Lower leg skin (tissue), 4 donors: ENCODE results near the gene IFT27. TPM values are rescaled to one million over a fixed set of nuclear protein-coding genes. Genes with fewer than 3 reads are reported as not detected.

ENCODE experiments used
- DNase-seq, 2 donors: peaks; one replicate each; pipeline ENCODE4 v3.0.0-alpha.2; 2019; ENCODE audit warnings: low spot score in 2 of 2
- H3K4me3 ChIP-seq: fragments of 200-600 bp; sonication (generic); 2 replicates; pipeline ENCODE4 v1.5.1; 2017; ENCODE audit warnings: mild to moderate bottlenecking, low read depth; ENCODE audit not compliant: poor library complexity, severe bottlenecking
- CTCF ChIP-seq, 3 donors: fragments of 450-650 bp; IDR thresholded peaks; one replicate each; pipeline ENCODE4 v1.5.1; 2016; ENCODE audit warnings: antibody characterized with exemption in 3 of 3, mild to moderate bottlenecking in 3 of 3, moderate library complexity in 2 of 3
- POLR2A ChIP-seq, 2 donors: fragments of 450-650 bp; IDR thresholded peaks; one replicate each; pipeline ENCODE4 v1.6.1; 2016 to 2017; ENCODE audit warnings: antibody characterized with exemption in 2 of 2, mild to moderate bottlenecking in 1 of 2, moderate library complexity in 1 of 2
- WGBS, 2 donors: methylation state at CpG; one replicate each; pipeline ENCODE4 v1.1.5; 2018; 5-methylcytosine and 5-hydroxymethylcytosine counted together
- intact Hi-C: fragments of 100-400 bp; cut with DNase I; formaldehyde crosslinking; loops from one replicate; pipeline ENCODE4 v1.15.0; 2023; ENCODE audit warnings: low total_unique reads
- total RNA-seq, 4 donors: library from RNA; depleted of rRNA; stranded (reverse); fragments of >200 nt; gene quantifications; one replicate each; pipeline ENCODE4 v1.1.0, GENCODE V29; 2016

Gene IFT27
- total RNA-seq, 4 donors from 2014 or later: 4.3 to 9.3 (median 8.7) TPM

GRCh38 chr22:36753916-36754315 lies 22.0 kb downstream of the IFT27 start:
- peak in 1 of 2 donors; percentile 78 for DNase-seq
- H3K4me3 ChIP-seq: no peak overlapping the region
- 77 to 82% methylated on average over 12 of the region's 12 CpGs for WGBS, 2 donors
- TF ChIP-seq POLR2A (IDR thresholded peaks at IDR 0.05): no peak
- TF ChIP-seq CTCF (IDR thresholded peaks at IDR 0.05): no peak
- intact Hi-C loops: no loop called here

- TF ChIP-seq POLR2A (IDR thresholded peaks at IDR 0.05): no peak
- no peak for TF ChIP-seq CTCF (IDR thresholded peaks at IDR 0.05)
- DNase-seq: peak in 1 of 2 donors; percentile 37
- intact Hi-C loops: no loop called here
- H3K4me3 ChIP-seq: no peak overlapping the region
- 38 to 39% methylated on average over 4 of the region's 4 CpGs for WGBS, 2 donors
Measured at GRCh38 chr22:36753120-36753802, 22.7 kb downstream of the IFT27 start.

GRCh38 chr22:36746375-36746970 lies 29.4 kb downstream of the IFT27 start:
- no peak for TF ChIP-seq CTCF (IDR thresholded peaks at IDR 0.05)
- TF ChIP-seq POLR2A (IDR thresholded peaks at IDR 0.05): no peak
- WGBS, 2 donors: 63 to 66% methylated on average over 11 of the region's 11 CpGs
- intact Hi-C loops: no loop called here
- H3K4me3 ChIP-seq: no peak overlapping the region
- peak in 1 of 2 donors; percentile 59 for DNase-seq

- TF ChIP-seq POLR2A (IDR thresholded peaks at IDR 0.05) (no peak), CTCF (IDR thresholded peaks at IDR 0.05) (no peak)
- WGBS, 2 donors: 42 to 65% methylated on average over 8 of the region's 8 CpGs
- H3K4me3 ChIP-seq: no peak overlapping the region
- peak in 1 of 2 donors; percentile 75 for DNase-seq
- intact Hi-C loops: no loop called here
Measured at GRCh38 chr22:36745301-36745995, 30.5 kb downstream of the IFT27 start.

GRCh38 chr22:36744791-36745190 lies 31.1 kb downstream of the IFT27 start:
- DNase-seq: peak in 1 of 2 donors; percentile 60
- TF ChIP-seq POLR2A (IDR thresholded peaks at IDR 0.05) (no peak), CTCF (IDR thresholded peaks at IDR 0.05) (no peak)
- WGBS, 2 donors: 82 to 88% methylated on average over 13 of the region's 13 CpGs
- intact Hi-C loops: no loop called here
- H3K4me3 ChIP-seq: no peak overlapping the region
